CD4-positive, alpha-beta memory T cell (primary cell): ENCODE results near the gene TNNI2. TPM values are rescaled to one million over a fixed set of nuclear protein-coding genes. Genes with fewer than 3 reads are reported as not detected.
A peak's percentile ranks its signal among the peaks of the same experiment; 100 is the strongest.

ENCODE experiments used
- CTCF ChIA-PET: fragments of 350-600 bp; sonication (Branson Sonifier 250); formaldehyde crosslinking; loops from one replicate; lab custom pipeline; 2021; ENCODE audit warnings: inconsistent platforms; ENCODE audit not compliant: partially characterized antibody; lab: Charles Lee
- POLR2A ChIA-PET: fragments of 350-600 bp; sonication (Branson Sonifier 250); formaldehyde crosslinking; loops from one replicate; lab custom pipeline; 2021; ENCODE audit not compliant: partially characterized antibody; lab: Charles Lee
- DNase-seq, 5 donors: peaks; one replicate each; pipeline versions ENCODE4 v3.0.0 to v3.0.0-alpha.2; 2020 to 2022; ENCODE audit warnings: mixed read lengths in 1 of 5
- H3K27ac ChIP-seq: one replicate; pipeline ENCODE4 v1.7.0; 2013; ENCODE audit warnings: low read depth, low read length
- H3K27me3 ChIP-seq: 2 replicates; pipeline ENCODE4 v1.7.0; 2013; ENCODE audit warnings: mild to moderate bottlenecking, low read length, moderate library complexity; ENCODE audit not compliant: insufficient read depth
- H3K36me3 ChIP-seq: 2 replicates; pipeline ENCODE4 v1.7.0; 2013; ENCODE audit warnings: mild to moderate bottlenecking, low read length, moderate library complexity; ENCODE audit not compliant: insufficient read depth
- H3K4me1 ChIP-seq: 2 replicates; pipeline ENCODE4 v1.7.0; 2013; ENCODE audit warnings: mild to moderate bottlenecking, low read length, moderate library complexity; ENCODE audit not compliant: insufficient read depth
- H3K4me3 ChIP-seq, 2 donors: one replicate each; pipeline ENCODE4 v1.7.0; 2013; ENCODE audit warnings: low read length in 2 of 2, mild to moderate bottlenecking in 1 of 2
- H3K9me3 ChIP-seq, 2 donors: one replicate each; pipeline ENCODE4 v1.7.0; 2013; ENCODE audit warnings: low read length in 2 of 2, control low read depth in 1 of 2; ENCODE audit not compliant: control insufficient read depth in 1 of 2
- H3K27ac Mint-ChIP-seq, 7 donors: one replicate each; pipeline ENCODE4 v1.8.0; 2020 to 2021; ENCODE audit warnings: mixed read lengths in 7 of 7, mild to moderate bottlenecking in 6 of 7, inconsistent platforms in 3 of 7, moderate library complexity in 3 of 7
- H3K27me3 Mint-ChIP-seq, 2 donors: one replicate each; pipeline ENCODE4 v1.8.0; 2020 to 2021; ENCODE audit warnings: mixed read lengths in 2 of 2
- H3K36me3 Mint-ChIP-seq, 2 donors: one replicate each; pipeline ENCODE4 v1.8.0; 2020 to 2021; ENCODE audit warnings: mixed read lengths in 2 of 2, inconsistent platforms in 1 of 2, mild to moderate bottlenecking in 1 of 2
- H3K4me1 Mint-ChIP-seq, 4 donors: one replicate each; pipeline ENCODE4 v1.8.0; 2020 to 2021; ENCODE audit warnings: mixed read lengths in 4 of 4, mild to moderate bottlenecking in 1 of 4
- H3K4me3 Mint-ChIP-seq, 8 donors: one replicate each; pipeline ENCODE4 v1.8.0; 2020 to 2021; ENCODE audit warnings: mixed read lengths in 8 of 8, mild to moderate bottlenecking in 7 of 8, moderate library complexity in 6 of 8, inconsistent platforms in 3 of 8
- H3K9me3 Mint-ChIP-seq, 8 donors: one replicate each; pipeline ENCODE4 v1.8.0; 2020 to 2021; ENCODE audit warnings: mixed read lengths in 8 of 8, mild to moderate bottlenecking in 5 of 8, inconsistent platforms in 3 of 8, moderate library complexity in 1 of 8
- intact Hi-C: fragments of 100-400 bp; cut with micrococcal nuclease; formaldehyde crosslinking; loops from one replicate; pipeline ENCODE4 v1.15.1; 2023
- polyA plus RNA-seq, 2 donors: library from polyadenylated mRNA; unstranded; fragments of 300-500 nt; fragmentation: Illumina TruSeq; gene quantifications; one replicate each; pipeline ENCODE4 v1.2.3, GENCODE V29; 2021
- total RNA-seq, 2 experiments: library from RNA; stranded (reverse); gene quantifications; one replicate each; pipeline ENCODE4 v1.2.3, GENCODE V29; 2021

TNNI2 gene
- total and polyA plus RNA-seq, 4 experiments from 2014 or later: not detected

GRCh38 chr11:1830004-1830321, 8.8 kb upstream of the TNNI2 start:
- Histone ChIP-seq H3K4me3 (no peak overlapping the region), H3K27me3 (no peaks in the 10 kb centered on the region), H3K9me3 (no peaks in the 10 kb centered on the region), H3K27ac (no peak overlapping the region), H3K36me3 (no peaks in the 10 kb centered on the region), H3K4me1 (peaks cover 5% of the 10 kb centered on the region)
- Mint-ChIP-seq H3K4me1 (no peaks in the 10 kb centered on the region), H3K9me3 (no peaks in the 10 kb centered on the region), H3K27ac (no peak overlapping the region), H3K4me3 (no peak overlapping the region), H3K36me3 (no peaks in the 10 kb centered on the region), H3K27me3 (peaks cover 7 to 14% of the 10 kb centered on the region in 2 donors)
- ChIA-PET CTCF (interaction anchor here (0.9 to 10.0 kb wide), 4 partner anchors 58 to 177 kb away, joined by 4 to 351 read pairs (median 7); no protein-coding TSS in a partner anchor), POLR2A (interaction anchor here (0.9 kb wide), 1 partner anchor 57 kb away, joined by 3 read pairs; no protein-coding TSS in a partner anchor)
- DNase-seq: no peak
- intact Hi-C loops: no loop called here

- no peak overlapping the region for H3K4me3 Mint-ChIP-seq
- intact Hi-C loops: no loop called here
- POLR2A ChIA-PET: interaction anchor here (0.9 kb wide), 1 partner anchor 58 kb away, joined by 3 read pairs; no protein-coding TSS in a partner anchor
Measured at GRCh38 chr11:1830322-1831223, 8.2 kb upstream of the TNNI2 start.

GRCh38 chr11:1831338-1832210, 7.2 kb upstream of the TNNI2 start:
- no peaks in the 10 kb centered on the region for H3K27me3 ChIP-seq
- no peak overlapping the region for H3K4me3 ChIP-seq
- H3K4me1 Mint-ChIP-seq: no peaks in the 10 kb centered on the region
- H3K9me3 Mint-ChIP-seq: no peaks in the 10 kb centered on the region
- H3K27ac ChIP-seq: no peak overlapping the region
- H3K9me3 ChIP-seq: no peaks in the 10 kb centered on the region
- peaks cover 7 to 14% of the 10 kb centered on the region in 2 donors for H3K27me3 Mint-ChIP-seq
- DNase-seq: no peak
- H3K36me3 ChIP-seq: no peaks in the 10 kb centered on the region
- H3K27ac Mint-ChIP-seq: no peak overlapping the region
- peaks cover 5% of the 10 kb centered on the region for H3K4me1 ChIP-seq
- H3K4me3 Mint-ChIP-seq: no peak overlapping the region
- ChIA-PET CTCF (interaction anchor here (1.0 to 10.0 kb wide), 22 partner anchors 9 to 324 kb away, joined by 3 to 351 read pairs (median 6); partner anchors contain the start of genes H19 and LSP1), POLR2A (interaction anchor here (3.3 kb wide), 1 partner anchor 138 kb away, joined by 25 read pairs; no protein-coding TSS in a partner anchor)
- intact Hi-C loops: loop anchor here (1.0 kb wide), 1 partner anchor 137 kb away; no protein-coding TSS in a partner anchor
- H3K36me3 Mint-ChIP-seq: no peaks in the 10 kb centered on the region

More at GRCh38 chr11:1830322-1831223, 8.2 kb upstream of the TNNI2 start:
- H3K27ac ChIP-seq: no peak overlapping the region
- no peaks in the 10 kb centered on the region for H3K27me3 ChIP-seq
- no peaks in the 10 kb centered on the region for H3K36me3 ChIP-seq
- Mint-ChIP-seq H3K36me3 (no peaks in the 10 kb centered on the region), H3K27ac (no peak overlapping the region), H3K9me3 (no peaks in the 10 kb centered on the region), H3K4me1 (no peaks in the 10 kb centered on the region), H3K27me3 (peaks cover 7 to 14% of the 10 kb centered on the region in 2 donors)
- peaks cover 5% of the 10 kb centered on the region for H3K4me1 ChIP-seq
- CTCF ChIA-PET: interaction anchor here (0.9 to 10.0 kb wide), 9 partner anchors 8 to 178 kb away, joined by 3 to 351 read pairs (median 4); no protein-coding TSS in a partner anchor
- no peak overlapping the region for H3K4me3 ChIP-seq
- no peaks in the 10 kb centered on the region for H3K9me3 ChIP-seq
- no peak for DNase-seq

GRCh38 chr11:1832211-1832919, 6.4 kb upstream of the TNNI2 start:
- Mint-ChIP-seq H3K9me3 (no peaks in the 10 kb centered on the region), H3K27me3 (peaks cover 7 to 14% of the 10 kb centered on the region in 2 donors), H3K4me3 (no peak overlapping the region), H3K4me1 (no peaks in the 10 kb centered on the region), H3K27ac (peak overlapping the region in 1 of 7 donors; percentile 53), H3K36me3 (no peaks in the 10 kb centered on the region)
- Histone ChIP-seq H3K4me1 (peaks cover 5% of the 10 kb centered on the region), H3K4me3 (no peak overlapping the region), H3K27ac (no peak overlapping the region), H3K9me3 (no peaks in the 10 kb centered on the region), H3K27me3 (no peaks in the 10 kb centered on the region), H3K36me3 (no peaks in the 10 kb centered on the region)
- peak; percentile 33 to 71 (median 57) for DNase-seq
- ChIA-PET POLR2A (interaction anchor here (1.2 to 3.3 kb wide), 3 partner anchors 21 to 168 kb away, joined by 3 to 25 read pairs (median 4); partner anchors contain the start of gene LSP1), CTCF (interaction anchor here (0.7 to 10.0 kb wide), 50 partner anchors 8 to 323 kb away, joined by 3 to 351 read pairs (median 4); partner anchors contain the start of genes H19, KRTAP5-6 and LSP1)
- intact Hi-C loops: loop anchor here (1.0 kb wide), 1 partner anchor 138 kb away; no protein-coding TSS in a partner anchor

GRCh38 chr11:1832920-1833295, 5.9 kb upstream of the TNNI2 start:
- Histone ChIP-seq H3K4me3 (no peak overlapping the region), H3K36me3 (no peaks in the 10 kb centered on the region), H3K4me1 (peaks cover 11% of the 10 kb centered on the region), H3K27ac (no peak overlapping the region), H3K9me3 (no peaks in the 10 kb centered on the region), H3K27me3 (no peaks in the 10 kb centered on the region)
- intact Hi-C loops: loop anchor here (1.0 kb wide), 1 partner anchor 139 kb away; no protein-coding TSS in a partner anchor
- peak overlapping the region in 1 of 7 donors; percentile 53 for H3K27ac Mint-ChIP-seq
- ChIA-PET POLR2A (interaction anchor here (0.5 to 3.3 kb wide), 5 partner anchors 21 to 674 kb away, joined by 3 to 25 read pairs (median 4); partner anchors contain the start of gene LSP1), CTCF (interaction anchor here (0.7 to 10.0 kb wide), 49 partner anchors 9 to 323 kb away, joined by 3 to 351 read pairs (median 4); partner anchors contain the start of genes H19, KRTAP5-6 and LSP1)
- no peak for DNase-seq
- no peak overlapping the region for H3K4me3 Mint-ChIP-seq
- H3K36me3 Mint-ChIP-seq: no peaks in the 10 kb centered on the region
- peaks cover 7 to 10% of the 10 kb centered on the region in 2 donors for H3K27me3 Mint-ChIP-seq
- H3K9me3 Mint-ChIP-seq: no peaks in the 10 kb centered on the region
- no peaks in the 10 kb centered on the region for H3K4me1 Mint-ChIP-seq

GRCh38 chr11:1834062-1834610, 4.6 kb upstream of the TNNI2 start:
- H3K4me1 Mint-ChIP-seq: no peaks in the 10 kb centered on the region
- H3K36me3 Mint-ChIP-seq: no peaks in the 10 kb centered on the region
- H3K4me1 ChIP-seq: peaks cover 14% of the 10 kb centered on the region
- intact Hi-C loops: no loop called here
- ChIA-PET POLR2A (interaction anchor here (0.6 to 3.3 kb wide), 5 partner anchors 19 to 182 kb away, joined by 3 to 25 read pairs (median 4); partner anchors contain the start of gene LSP1), CTCF (interaction anchor here (0.6 to 10.0 kb wide), 24 partner anchors 9 to 321 kb away, joined by 3 to 351 read pairs (median 4); partner anchors contain the start of genes KRTAP5-6 and LSP1)
- H3K27ac Mint-ChIP-seq: no peak overlapping the region
- H3K9me3 Mint-ChIP-seq: no peaks in the 10 kb centered on the region
- no peaks in the 10 kb centered on the region for H3K36me3 ChIP-seq
- H3K27me3 ChIP-seq: no peaks in the 10 kb centered on the region
- no peak overlapping the region for H3K4me3 ChIP-seq
- H3K4me3 Mint-ChIP-seq: no peak overlapping the region
- no peaks in the 10 kb centered on the region for H3K9me3 ChIP-seq
- DNase-seq: peak in 1 of 5 donors; percentile 18
- H3K27me3 Mint-ChIP-seq: peaks cover 3 to 5% of the 10 kb centered on the region in 2 donors
- no peak overlapping the region for H3K27ac ChIP-seq
